H9 (cell line): Measurements from ENCODE around the gene IFNL3. TPM values are rescaled to one million over a fixed set of nuclear protein-coding genes. Genes with fewer than 3 reads are reported as not detected.

Experiments
- DNase-seq: peaks from one replicate; pipeline ENCODE4 v3.0.0-alpha.2; 2017
- H2AFZ ChIP-seq: one replicate; pipeline ENCODE4 v1.6.1; 2013; ENCODE audit warnings: mild to moderate bottlenecking, low read length, control low read depth, moderate library complexity
- H2AK5ac ChIP-seq: 2 replicates; pipeline ENCODE4 v1.6.1; 2013; ENCODE audit warnings: low read length, control low read depth, mixed read lengths; ENCODE audit not compliant: insufficient read length
- H2BK120ac ChIP-seq: one replicate; pipeline ENCODE4 v1.6.1; 2013; ENCODE audit warnings: low read depth, mild to moderate bottlenecking, low read length, control low read depth, inconsistent platforms; ENCODE audit not compliant: poor library complexity, severe bottlenecking
- H2BK12ac ChIP-seq: 2 replicates; pipeline ENCODE4 v1.6.1; 2013; ENCODE audit warnings: low read length, control low read depth, mixed read lengths, low read depth; ENCODE audit not compliant: insufficient read length
- H2BK15ac ChIP-seq: 2 replicates; pipeline ENCODE4 v1.6.1; 2013; ENCODE audit warnings: low read depth, low read length, control low read depth
- H2BK20ac ChIP-seq: one replicate; pipeline ENCODE4 v1.6.1; 2013; ENCODE audit warnings: low read depth, mild to moderate bottlenecking, low read length, control low read depth, inconsistent platforms; ENCODE audit not compliant: poor library complexity, severe bottlenecking
- H2BK5ac ChIP-seq: 2 replicates; pipeline ENCODE4 v1.6.1; 2013; ENCODE audit warnings: low read length, control low read depth, mixed read lengths; ENCODE audit not compliant: insufficient read length
- H3K14ac ChIP-seq: 2 replicates; pipeline ENCODE4 v1.6.1; 2013; ENCODE audit warnings: low read length, control low read depth; ENCODE audit not compliant: insufficient read depth
- H3K18ac ChIP-seq: 2 replicates; pipeline ENCODE4 v1.6.1; 2013; ENCODE audit warnings: low read depth, mild to moderate bottlenecking, mixed read lengths, low read length, control low read depth; ENCODE audit not compliant: insufficient read length
- H3K23ac ChIP-seq: 2 replicates; pipeline ENCODE4 v1.6.1; 2013; ENCODE audit warnings: low read length, control low read depth, mixed read lengths, low read depth; ENCODE audit not compliant: insufficient read length
- H3K23me2 ChIP-seq: 2 replicates; pipeline ENCODE4 v1.6.1; 2013; ENCODE audit warnings: low read depth, mild to moderate bottlenecking, mixed read lengths, low read length, control low read depth; ENCODE audit not compliant: insufficient read length, poor library complexity, severe bottlenecking
- H3K27ac ChIP-seq: 2 replicates; pipeline ENCODE4 v1.5.1; 2013; ENCODE audit warnings: low read length, control low read depth, mixed read lengths, low read depth; ENCODE audit not compliant: insufficient read length
- H3K27me3 ChIP-seq: 2 replicates; pipeline ENCODE4 v1.6.1; 2013; ENCODE audit warnings: low read length, control low read depth, inconsistent platforms; ENCODE audit not compliant: insufficient read depth
- H3K4ac ChIP-seq: 2 replicates; pipeline ENCODE4 v1.6.1; 2013; ENCODE audit warnings: low read depth, mild to moderate bottlenecking, control low read depth, inconsistent platforms, low read length, moderate library complexity
- H3K4me1 ChIP-seq: 2 replicates; pipeline ENCODE4 v1.6.1; 2013; ENCODE audit warnings: low read length, control low read depth, inconsistent platforms; ENCODE audit not compliant: insufficient read depth
- H3K4me2 ChIP-seq: 2 replicates; pipeline ENCODE4 v1.6.1; 2013; ENCODE audit warnings: low read length, control low read depth, mixed read lengths; ENCODE audit not compliant: insufficient read length, insufficient read depth
- H3K56ac ChIP-seq: 2 replicates; pipeline ENCODE4 v1.6.1; 2013; ENCODE audit warnings: low read depth, mild to moderate bottlenecking, mixed read lengths, low read length, control low read depth; ENCODE audit not compliant: insufficient read length
- H3K79me1 ChIP-seq: 2 replicates; pipeline ENCODE4 v1.6.1; 2013; ENCODE audit warnings: low read depth, mild to moderate bottlenecking, moderate library complexity, low read length, control low read depth, inconsistent platforms; ENCODE audit not compliant: insufficient read depth, poor library complexity, severe bottlenecking
- H3K79me2 ChIP-seq: 2 replicates; pipeline ENCODE4 v1.6.1; 2013; ENCODE audit warnings: low read length, control low read depth, inconsistent platforms; ENCODE audit not compliant: insufficient read depth
- H3K9ac ChIP-seq: 2 replicates; pipeline ENCODE4 v1.6.1; 2013; ENCODE audit warnings: low read length, control low read depth, mixed read lengths; ENCODE audit not compliant: insufficient read length; ENCODE audit errors: extremely low read depth
- H3K9me3 ChIP-seq: one replicate; pipeline ENCODE4 v1.6.1; 2013; ENCODE audit warnings: low read depth, low read length, inconsistent platforms; ENCODE audit not compliant: control insufficient read depth
- H3T11ph ChIP-seq: one replicate; pipeline ENCODE4 v1.6.1; 2013; ENCODE audit warnings: mild to moderate bottlenecking, low read length, control low read depth, inconsistent platforms
- H4K20me1 ChIP-seq: one replicate; pipeline ENCODE4 v1.6.1; 2013; ENCODE audit not compliant: control insufficient read depth, insufficient read length, insufficient read depth
- H4K5ac ChIP-seq: 2 replicates; pipeline ENCODE4 v1.6.1; 2013; ENCODE audit warnings: low read depth, mild to moderate bottlenecking, mixed read lengths, low read length, control low read depth; ENCODE audit not compliant: insufficient read length
- H4K8ac ChIP-seq: replicated peaks from 2 replicates; pipeline ENCODE4 v1.6.1; 2013; ENCODE audit warnings: low read length, control low read depth, mixed read lengths, low read depth; ENCODE audit not compliant: insufficient read length
- H4K91ac ChIP-seq: 2 replicates; pipeline ENCODE4 v1.6.1; 2013; ENCODE audit warnings: low read depth, mild to moderate bottlenecking, moderate library complexity, mixed read lengths, low read length, control low read depth; ENCODE audit not compliant: insufficient read length
- H3K27ac Mint-ChIP-seq, 3 experiments: 2 replicates in 2 of 3; 3 replicates in 1 of 3; pipeline ENCODE4 v1.8.0; 2020 to 2021; ENCODE audit warnings: mixed read lengths in 3 of 3, mild to moderate bottlenecking in 1 of 3, moderate library complexity in 1 of 3
- H3K27me3 Mint-ChIP-seq: 2 replicates; pipeline ENCODE4 v1.8.0; 2021; ENCODE audit warnings: low read depth, mild to moderate bottlenecking, moderate library complexity, mixed read lengths
- H3K36me3 Mint-ChIP-seq, 3 experiments: 2 replicates in 2 of 3; 3 replicates in 1 of 3; pipeline ENCODE4 v1.8.0; 2020 to 2021; ENCODE audit warnings: low read depth in 3 of 3, mixed read lengths in 3 of 3; ENCODE audit not compliant: insufficient read depth in 1 of 3
- H3K4me1 Mint-ChIP-seq, 2 experiments: 2 replicates each; pipeline ENCODE4 v1.8.0; 2020; ENCODE audit warnings: mixed read lengths in 2 of 2
- H3K4me3 Mint-ChIP-seq, 2 experiments: 2 replicates in 1 of 2; 3 replicates in 1 of 2; pipeline ENCODE4 v1.8.0; 2020 to 2021; ENCODE audit warnings: mild to moderate bottlenecking in 2 of 2, mixed read lengths in 2 of 2, moderate library complexity in 1 of 2
- H3K9me3 Mint-ChIP-seq, 2 experiments: 2 replicates in 1 of 2; 3 replicates in 1 of 2; pipeline ENCODE4 v1.8.0; 2020; ENCODE audit warnings: mild to moderate bottlenecking in 2 of 2, mixed read lengths in 2 of 2, moderate library complexity in 1 of 2
- CTCF ChIP-seq: fragments of 200-600 bp; sonication (generic); conservative IDR thresholded peaks from 3 replicates; pipeline ENCODE4 v1.8.0; 2021; ENCODE audit warnings: antibody characterized with exemption, mild to moderate bottlenecking
- WGBS: extraction: QIAGEN DNeasy Blood & Tissue Kit; methylation state at CpG from one replicate; pipeline ENCODE4 v1.1.7; 2013; ENCODE audit warnings: missing lambda C conversion rate, low lambda C conversion rate, mixed read lengths; ENCODE audit not compliant: insufficient read length; ENCODE audit errors: extremely low coverage; 5-methylcytosine and 5-hydroxymethylcytosine counted together
- total RNA-seq: library from RNA; stranded (reverse); gene quantifications from 2 replicates; pipeline ENCODE4 v1.2.1, GENCODE V29; 2021

The IFNL3 gene
- total RNA-seq, 1 experiment from 2014 or later = not detected

DNA sequence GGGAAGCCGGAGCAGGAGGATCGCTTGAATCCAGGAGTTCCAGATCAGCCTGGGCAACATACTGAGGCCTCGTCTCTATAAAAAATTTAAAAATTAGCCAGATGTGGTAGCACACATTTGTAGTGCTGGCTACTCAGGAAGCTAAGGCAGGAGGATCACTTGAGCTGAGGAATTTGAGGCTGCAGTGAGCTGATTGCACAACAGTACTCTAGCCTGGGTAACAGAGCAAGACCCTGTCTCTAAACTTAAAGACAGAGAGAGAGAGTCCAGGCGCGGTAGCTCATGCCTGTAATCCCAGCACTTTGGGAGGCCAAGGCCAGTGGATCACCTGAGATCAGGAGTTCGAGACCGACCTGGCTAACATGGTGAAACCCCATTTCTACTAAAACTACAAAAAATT lies 4.4 kb downstream of the IFNL3 start:
- no CpG with 5 or more reads among the region's 7 CpGs for WGBS
- H4K20me1 ChIP-seq = no peaks in the 10 kb centered on the region
- no peak for DNase-seq
- H2AFZ ChIP-seq = no peak overlapping the region
- no peak overlapping the region for H3K4ac ChIP-seq
- H2BK120ac ChIP-seq = no peak overlapping the region
- H3K4me1 ChIP-seq = no peaks in the 10 kb centered on the region
- peaks cover 0 to 6% of the 10 kb centered on the region in 2 experiments; a peak in 2 of 4 replicates for H3K4me1 Mint-ChIP-seq
- no peaks in the 10 kb centered on the region for H3K79me2 ChIP-seq
- no peak for TF ChIP-seq CTCF
- no peaks in the 10 kb centered on the region for H3K9me3 ChIP-seq
- no peaks in the 10 kb centered on the region; the same call in 1 of the 2 replicates for H3K27me3 ChIP-seq
- peaks cover 72% of the 10 kb centered on the region for H3K27me3 Mint-ChIP-seq
- no peak overlapping the region for H2BK5ac ChIP-seq
- H3K4me2 ChIP-seq = no peak overlapping the region
- H3K9ac ChIP-seq = no peak overlapping the region
- no peaks in the 10 kb centered on the region for H3K23me2 ChIP-seq
- no peak overlapping the region for H4K5ac ChIP-seq
- H3K79me1 ChIP-seq = no peaks in the 10 kb centered on the region
- no peak overlapping the region for H3K18ac ChIP-seq
- no peak overlapping the region for H4K91ac ChIP-seq
- no peaks in the 10 kb centered on the region for H3K36me3 Mint-ChIP-seq
- no peak overlapping the region for H3K23ac ChIP-seq
- H3K4me3 Mint-ChIP-seq = no peak overlapping the region
- no peak overlapping the region for H2BK15ac ChIP-seq
- no peak overlapping the region for H3K27ac ChIP-seq
- H3K9me3 Mint-ChIP-seq = no peaks in the 10 kb centered on the region
- H3T11ph ChIP-seq = no peak overlapping the region
- H4K8ac ChIP-seq = no peak overlapping the region
- H2BK12ac ChIP-seq = no peak overlapping the region
- H3K27ac Mint-ChIP-seq = no peak overlapping the region
- H3K56ac ChIP-seq = no peak overlapping the region
- no peak overlapping the region for H2AK5ac ChIP-seq
- H3K14ac ChIP-seq = no peak overlapping the region
- no peak overlapping the region for H2BK20ac ChIP-seq
